HT1080 (cell line): Measurements from ENCODE around the gene ADCY2. TPM values are rescaled to one million over a fixed set of nuclear protein-coding genes. Genes with fewer than 3 reads are reported as not detected.

Source experiments
- DNase-seq: peaks from one replicate; pipeline ENCODE4 v3.0.0-alpha.2; 2015; ENCODE audit warnings: low read depth
- total RNA-seq: library from RNA; depleted of rRNA; stranded (reverse); fragments of >200 nt; shearing (Covaris generic); gene quantifications from 2 replicates; pipeline ENCODE4 v1.2.3, GENCODE V29; 2014

The ADCY2 gene
- total RNA-seq, 1 experiment from 2014 or later = 0.35 TPM

DNA sequence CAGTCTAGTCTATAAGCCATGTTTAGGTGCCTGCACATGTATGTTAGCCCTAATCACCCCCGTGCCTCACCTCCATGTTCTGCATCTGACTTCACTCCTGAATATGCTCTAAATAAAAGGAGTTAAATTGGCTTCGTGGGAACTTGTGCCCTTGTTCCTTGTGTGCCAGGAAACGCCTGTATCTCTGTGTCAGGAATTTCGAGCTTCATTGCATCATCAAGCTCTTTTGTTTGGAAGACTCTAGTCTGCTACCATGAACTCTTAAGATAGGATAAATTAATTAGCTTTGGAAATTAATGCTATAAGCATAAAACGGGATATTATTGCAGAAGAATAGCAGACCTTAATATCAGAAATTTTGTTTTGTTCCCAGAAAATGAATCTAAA, 99.2 kb downstream of the ADCY2 start:
- DNase-seq = no peak

DNA sequence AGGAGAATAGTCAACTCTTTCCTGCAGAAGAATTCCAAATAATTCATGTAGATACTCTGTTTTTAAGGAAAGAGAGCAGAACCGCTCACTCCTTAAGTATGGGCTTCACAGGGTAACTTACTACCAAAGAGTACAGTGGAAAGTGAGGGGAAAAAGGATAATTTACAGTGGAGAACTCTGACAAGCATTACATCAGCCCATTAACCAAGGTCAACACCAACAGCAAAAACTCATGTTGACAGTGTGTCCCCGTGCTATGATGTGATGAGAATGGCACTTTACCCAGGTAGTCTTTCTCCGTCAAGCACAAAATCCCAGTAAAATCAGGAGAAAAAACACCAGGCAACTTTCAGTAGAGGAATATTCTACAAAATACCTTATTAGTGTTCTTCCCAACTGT, 104.3 kb downstream of the ADCY2 start:
- DNase-seq = no peak

GRCh38 chr5:7501061-7501460, 105.1 kb downstream of the ADCY2 start:
- no peak for DNase-seq

- DNase-seq = no peak
These were observed 107.6 kb downstream of the ADCY2 start for GRCh38 chr5:7503564-7503963.

GRCh38 chr5:7515284-7515914, 119.5 kb downstream of the ADCY2 start:
- DNase-seq = no peak

DNA sequence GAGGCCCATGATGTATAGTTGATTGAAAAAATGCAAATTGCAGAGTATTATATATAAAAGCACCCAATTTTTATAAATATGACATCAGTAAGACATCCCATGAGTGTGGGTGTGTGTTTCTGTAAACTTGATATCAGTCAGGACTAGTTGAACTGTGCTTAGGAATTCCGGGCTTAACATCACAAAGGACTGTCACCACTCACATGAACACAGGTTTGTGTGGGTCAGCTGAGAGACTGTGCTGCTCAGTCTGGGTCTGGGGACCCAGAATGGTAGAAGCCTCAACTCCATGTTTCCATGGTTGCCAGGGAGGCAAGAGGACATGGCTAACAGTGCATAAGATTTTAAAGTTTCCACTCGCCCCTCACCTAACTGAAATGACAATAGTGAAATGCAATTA, 120.3 kb downstream of the ADCY2 start:
- DNase-seq = no peak

DNA sequence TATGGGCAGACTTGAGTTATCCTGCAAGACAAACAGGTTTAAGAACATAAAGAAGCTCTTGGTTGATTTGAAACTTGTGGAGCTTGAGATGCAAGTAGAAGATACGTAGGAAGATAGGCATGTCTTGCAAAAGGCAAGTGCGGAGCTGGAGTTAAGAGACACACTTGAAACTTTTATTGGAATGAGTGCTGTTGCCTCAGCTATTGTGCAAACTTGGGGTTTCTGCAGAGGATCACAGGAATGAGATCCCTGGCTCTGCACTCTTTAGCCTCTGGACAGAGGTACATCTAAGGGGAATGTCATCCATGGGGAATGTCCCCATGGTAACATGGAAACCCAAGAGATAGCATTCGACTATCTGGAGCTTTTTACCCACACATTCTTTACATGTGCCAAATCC, 121.1 kb downstream of the ADCY2 start:
- DNase-seq = no peak

DNA sequence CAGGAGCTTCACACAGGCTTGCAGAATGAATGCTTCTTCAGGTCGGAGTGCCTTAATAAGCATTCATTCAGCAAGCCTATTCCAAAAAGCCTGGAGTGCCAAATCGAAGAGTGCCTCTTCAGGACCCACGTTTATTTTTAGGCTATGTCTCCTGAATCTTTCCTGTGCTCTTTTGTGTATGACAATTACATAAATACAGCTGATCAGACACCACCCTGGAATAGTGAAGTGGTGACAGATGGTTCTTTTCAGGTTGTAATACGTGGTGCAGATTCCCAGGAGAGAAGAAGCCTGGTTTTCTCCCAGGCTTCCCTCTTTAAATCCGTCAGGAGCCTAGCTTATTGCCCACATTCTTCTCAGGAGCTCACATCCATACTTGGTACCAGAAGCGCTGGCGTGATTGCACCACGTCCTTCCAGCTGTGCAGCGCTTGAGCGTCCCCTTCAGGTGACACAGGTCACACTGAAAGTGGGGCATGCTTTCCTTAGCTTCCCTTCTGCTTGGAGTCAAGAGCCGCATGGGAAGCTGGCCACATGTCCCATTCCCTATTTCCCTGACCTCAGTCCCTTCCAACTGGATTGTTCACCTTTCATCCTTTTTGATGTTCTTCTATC, 123.1 kb downstream of the ADCY2 start:
- DNase-seq = no peak

DNA sequence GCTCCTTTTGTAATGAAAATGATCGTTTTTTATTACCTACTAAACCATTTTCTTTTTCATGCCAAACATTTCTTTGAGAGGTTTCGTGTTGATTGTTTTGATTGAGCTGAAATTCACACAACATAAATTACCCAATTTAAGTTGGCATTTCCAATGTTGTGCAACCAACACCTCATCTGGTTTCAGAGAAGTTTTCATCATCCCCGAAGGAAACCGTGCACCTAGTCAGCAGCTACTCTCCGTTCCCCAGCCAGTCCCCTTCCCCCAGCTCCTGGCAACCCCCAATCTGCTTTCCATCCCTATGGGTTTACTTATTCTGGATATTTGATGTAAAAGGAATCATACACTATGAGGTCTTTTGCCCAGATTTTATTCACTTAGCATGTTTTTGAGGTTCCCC, 123.6 kb downstream of the ADCY2 start:
- no peak for DNase-seq

DNA sequence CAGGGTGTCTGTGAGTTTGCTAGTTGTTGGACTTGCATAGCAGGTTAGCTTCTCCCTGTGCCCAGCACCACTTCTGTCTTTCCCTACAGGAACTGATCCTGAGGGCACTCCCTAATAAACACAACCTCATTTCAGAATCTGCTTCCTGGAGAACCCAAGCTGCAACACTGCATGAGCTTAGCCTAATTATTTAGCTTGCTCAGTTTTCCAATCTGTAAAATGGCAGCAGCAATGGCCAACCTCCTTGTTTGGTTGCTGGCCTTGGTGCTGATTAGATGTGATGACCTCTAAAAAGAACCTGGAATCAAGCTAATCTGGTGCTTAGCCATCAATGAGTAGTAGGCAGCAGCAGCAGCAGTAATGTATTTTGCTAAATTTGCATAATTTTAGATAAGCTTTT, 133.9 kb downstream of the ADCY2 start:
- no peak for DNase-seq

- no peak for DNase-seq
These were observed 138.0 kb downstream of the ADCY2 start for GRCh38 chr5:7533941-7534340.

- DNase-seq = no peak
These were observed 138.6 kb downstream of the ADCY2 start for GRCh38 chr5:7534505-7534904.

DNA sequence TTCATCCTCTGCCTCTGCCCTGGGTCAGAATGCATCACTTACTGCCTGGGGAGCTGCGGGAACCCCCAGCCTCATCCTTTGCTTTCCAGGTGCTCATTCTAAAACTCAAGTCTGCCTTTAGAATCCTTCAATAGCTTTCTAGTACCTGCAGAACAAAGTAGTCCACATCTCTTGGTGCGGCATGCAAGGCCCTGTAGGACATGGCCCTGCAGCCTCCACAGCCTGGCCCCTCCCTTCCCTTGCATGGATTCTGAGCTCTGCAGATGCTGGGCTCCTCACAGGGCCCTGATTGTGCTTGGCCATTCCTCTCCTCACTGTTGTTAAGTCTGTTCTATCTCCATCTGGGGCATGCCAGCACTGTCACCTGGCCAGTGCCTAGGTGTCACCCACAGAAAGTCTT, 141.6 kb downstream of the ADCY2 start:
- DNase-seq = no peak

- DNase-seq = no peak
These were observed 143.6 kb downstream of the ADCY2 start for GRCh38 chr5:7539571-7539970.

DNA sequence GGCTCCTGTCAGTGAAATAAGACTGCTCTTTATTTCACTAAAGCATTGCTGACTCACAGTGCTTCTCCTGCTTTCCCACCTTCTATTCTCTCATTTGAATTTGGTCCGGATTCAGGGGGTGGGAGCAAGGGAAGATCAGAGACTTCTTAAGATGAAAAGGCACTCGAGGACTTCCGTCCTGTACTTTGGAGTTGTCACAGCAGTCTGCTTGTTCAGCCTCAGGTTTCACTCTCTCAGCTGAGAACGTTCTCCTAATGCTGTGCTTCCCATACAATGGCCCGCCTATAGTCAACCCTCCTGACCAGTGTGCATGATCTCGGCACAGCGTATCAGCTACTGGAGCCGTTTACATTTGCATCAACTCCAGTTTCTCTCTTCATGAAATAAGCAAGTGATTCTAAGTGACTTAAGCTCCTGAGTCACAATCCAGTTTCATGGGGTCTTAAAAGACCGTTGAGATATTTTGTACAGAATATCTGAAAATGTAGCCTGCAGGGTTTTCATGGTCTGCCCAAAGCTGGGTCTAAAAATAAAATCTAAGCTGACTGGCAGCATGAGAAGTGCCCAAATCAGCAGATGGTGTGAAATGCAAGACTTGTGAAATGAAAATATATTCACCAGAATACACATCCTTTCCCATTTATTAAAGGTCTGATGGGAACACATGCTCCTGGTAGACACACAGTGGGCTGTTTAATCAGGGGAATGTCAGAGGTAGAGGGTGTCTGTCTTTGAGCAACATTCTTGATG, 145.0 kb downstream of the ADCY2 start:
- DNase-seq = no peak

DNA sequence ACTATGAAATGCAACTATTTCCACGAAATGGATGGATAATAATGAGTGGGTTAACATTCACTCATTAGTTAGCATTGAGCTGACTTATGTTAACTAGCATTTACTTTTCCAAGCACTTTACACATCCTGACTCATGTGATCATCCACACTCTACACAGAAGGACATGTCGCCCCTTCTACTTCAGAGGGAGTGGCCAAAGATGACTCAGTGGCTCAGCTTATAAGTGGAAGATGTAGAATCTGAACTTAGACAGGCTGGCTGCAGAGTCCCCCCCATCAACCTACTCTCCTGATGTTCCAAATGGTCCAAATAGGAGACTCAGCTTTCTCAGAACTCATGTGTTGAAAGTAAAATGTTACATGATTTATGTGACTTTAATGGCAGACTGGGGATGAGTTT, 146.0 kb downstream of the ADCY2 start:
- DNase-seq = peak; percentile 27

DNA sequence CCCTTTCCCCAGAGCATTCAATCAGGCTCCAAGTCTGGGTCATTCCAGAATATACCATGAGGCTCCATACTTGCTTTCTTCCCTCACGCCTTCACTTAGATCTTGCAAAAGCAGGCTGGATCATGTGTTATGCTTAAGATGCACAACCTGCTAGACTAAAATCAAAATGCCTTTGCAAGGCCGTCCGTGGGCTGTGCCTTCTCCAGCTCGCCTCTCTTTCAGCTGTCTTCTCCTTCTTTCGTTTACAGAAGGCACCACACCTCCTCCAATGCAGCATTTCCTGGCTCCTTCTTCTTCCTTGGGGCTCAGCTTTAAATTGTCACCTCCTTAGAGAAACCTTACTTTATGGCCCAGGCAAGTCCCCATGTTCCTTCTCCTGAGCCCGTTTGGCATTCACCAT, 150.6 kb downstream of the ADCY2 start:
- no peak for DNase-seq

DNA sequence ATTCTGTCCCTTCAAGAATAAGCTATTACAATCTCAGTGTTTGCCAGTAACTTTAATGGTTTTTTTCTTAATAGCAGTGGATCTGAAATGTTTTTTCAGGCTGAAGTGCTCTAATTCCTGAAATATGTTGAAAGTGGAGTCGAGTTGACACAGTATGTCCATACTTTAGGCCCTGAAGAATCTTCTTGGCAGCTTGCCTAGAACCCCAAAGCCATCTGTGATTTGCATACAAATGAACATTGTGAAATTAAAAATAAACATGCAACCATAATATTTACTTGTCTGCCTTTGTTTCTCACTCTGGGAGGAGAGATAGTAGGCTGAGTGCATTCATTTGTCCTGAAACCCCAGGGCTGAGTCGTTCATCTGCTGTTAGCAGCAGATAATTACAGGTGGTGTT, 152.7 kb downstream of the ADCY2 start:
- DNase-seq = no peak

DNA sequence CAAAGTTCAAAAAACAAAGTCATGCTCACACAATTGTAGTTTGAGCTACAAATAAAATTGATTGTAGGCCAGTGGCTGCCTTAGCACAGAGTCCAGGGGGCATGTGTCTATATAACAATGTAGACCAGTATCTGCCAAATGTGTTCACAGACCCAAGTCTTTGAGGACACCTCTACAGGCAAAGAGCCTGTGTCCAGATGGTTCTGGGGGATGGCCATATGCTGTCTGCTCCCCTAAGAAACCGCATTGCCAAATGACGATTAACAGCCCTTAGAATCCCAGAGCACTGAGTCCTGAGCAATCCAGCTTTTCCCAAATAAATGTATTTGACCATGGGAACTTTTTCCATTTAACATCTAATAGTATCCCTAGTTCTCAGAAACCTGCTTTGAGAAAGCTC, 169.6 kb downstream of the ADCY2 start:
- DNase-seq = no peak

- no peak for DNase-seq
These were observed 180.2 kb downstream of the ADCY2 start for GRCh38 chr5:7576023-7576715.

DNA sequence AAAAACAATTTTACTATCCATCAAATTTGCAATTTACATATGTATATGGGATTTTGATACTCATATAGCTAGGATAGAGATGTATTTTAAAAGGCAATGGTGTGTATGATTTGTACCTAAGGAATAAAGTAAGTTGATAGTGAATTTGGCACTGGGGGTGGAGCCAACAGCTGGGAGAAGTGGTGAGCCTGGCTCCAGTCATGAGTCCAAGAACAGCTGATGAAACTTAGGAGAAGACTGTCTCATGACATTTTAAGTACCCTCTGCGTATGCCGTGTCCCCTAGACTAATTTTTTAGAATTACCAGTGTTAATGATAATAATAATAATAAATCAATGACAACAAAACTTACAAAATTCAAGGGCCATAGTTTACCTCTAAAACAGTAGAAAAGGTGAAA, 181.4 kb downstream of the ADCY2 start:
- no peak for DNase-seq

DNA sequence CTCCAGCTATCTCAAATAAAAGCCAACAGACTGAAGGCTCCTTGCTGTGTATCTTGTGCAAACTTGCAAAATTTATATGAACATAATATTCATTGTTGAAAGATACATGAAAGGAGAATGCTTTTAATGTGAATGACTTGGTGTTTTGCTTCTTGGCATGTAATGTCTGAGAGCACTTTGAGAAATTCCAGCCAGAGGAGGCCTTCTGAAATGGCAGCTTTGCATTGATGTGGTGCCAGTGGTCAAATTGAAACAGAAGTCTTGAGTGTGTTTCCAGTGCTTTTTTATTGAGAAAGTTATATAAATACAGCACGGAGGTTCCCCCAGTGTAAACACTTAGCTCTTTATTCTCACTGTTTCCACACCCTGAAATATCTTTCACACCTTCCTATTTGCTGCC, 182.1 kb downstream of the ADCY2 start:
- no peak for DNase-seq
